HG03575 (cell line): Measurements from ENCODE around the gene OLFML2A.

ENCODE experiments used
- ATAC-seq: cut with Tn5 transposase; IDR thresholded peaks from one replicate; pipeline ENCODE4 v1.9.1; 2021; ENCODE audit not compliant: unreplicated experiment, insufficient number of reproducible peaks, low FRiP score; ENCODE audit errors: extremely low read depth

OLFML2A gene

GRCh38 chr9:124790801-124791505 lies 14.0 kb downstream of the OLFML2A start:
- no peak for ATAC-seq

GRCh38 chr9:124792257-124793014 lies 15.5 kb downstream of the OLFML2A start:
- no peak for ATAC-seq

DNA sequence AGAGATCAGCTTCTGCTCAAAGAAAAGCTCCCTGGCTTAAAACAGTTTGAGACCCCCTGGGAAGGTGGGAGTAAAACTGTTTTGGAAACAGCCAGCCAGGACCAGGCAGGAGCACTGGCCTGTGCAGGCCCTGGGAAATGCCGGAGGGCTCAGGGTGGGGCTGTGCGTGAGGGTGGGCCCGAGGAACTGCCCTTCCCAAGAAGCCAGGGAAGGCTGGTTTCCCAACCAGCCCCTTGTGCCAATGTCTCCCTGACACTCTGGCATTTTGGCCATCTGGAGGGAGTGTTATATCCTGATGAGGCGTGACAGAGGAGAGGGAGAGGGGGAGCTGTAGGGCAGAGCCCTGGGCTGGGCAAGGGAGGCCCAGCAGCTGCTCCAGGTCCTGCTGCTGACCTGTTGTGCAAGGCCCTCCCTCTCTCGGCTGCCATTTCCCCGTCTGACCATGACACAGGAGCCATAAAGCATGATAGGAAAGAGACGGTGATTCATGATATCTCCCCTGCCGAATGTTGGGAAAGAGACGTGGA lies 16.1 kb downstream of the OLFML2A start:
- no peak for ATAC-seq

DNA sequence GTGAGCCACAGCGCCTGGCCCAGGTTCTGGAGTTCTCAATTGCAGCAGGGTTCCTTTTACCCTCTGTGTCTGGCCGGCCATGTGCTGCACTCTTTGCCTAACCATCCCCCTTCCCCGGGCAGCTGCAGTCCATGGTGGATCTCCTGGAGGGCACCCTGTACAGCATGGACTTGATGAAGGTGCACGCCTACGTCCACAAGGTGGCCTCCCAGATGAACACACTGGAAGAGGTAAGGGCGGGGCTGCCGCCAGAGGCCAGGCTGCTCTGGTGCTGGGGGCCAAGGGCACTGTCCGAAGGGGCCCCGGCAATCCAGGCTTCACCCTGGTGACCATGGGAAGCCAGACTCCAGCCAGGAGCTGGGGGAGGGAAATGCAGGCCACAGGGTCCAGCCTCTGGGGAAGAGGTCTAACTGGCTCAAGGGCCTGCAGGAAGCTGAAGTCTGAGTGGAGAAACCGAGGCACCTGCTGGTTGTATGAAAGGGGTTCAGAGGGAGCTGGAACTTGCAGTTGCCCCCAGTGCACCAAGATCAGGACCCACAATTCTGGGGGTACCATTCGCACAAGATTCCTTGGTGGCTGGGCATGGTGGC lies 18.1 kb downstream of the OLFML2A start:
- ATAC-seq, result no peak

- no peak for ATAC-seq
These were observed 19.0 kb downstream of the OLFML2A start for GRCh38 chr9:124795881-124796431.

DNA sequence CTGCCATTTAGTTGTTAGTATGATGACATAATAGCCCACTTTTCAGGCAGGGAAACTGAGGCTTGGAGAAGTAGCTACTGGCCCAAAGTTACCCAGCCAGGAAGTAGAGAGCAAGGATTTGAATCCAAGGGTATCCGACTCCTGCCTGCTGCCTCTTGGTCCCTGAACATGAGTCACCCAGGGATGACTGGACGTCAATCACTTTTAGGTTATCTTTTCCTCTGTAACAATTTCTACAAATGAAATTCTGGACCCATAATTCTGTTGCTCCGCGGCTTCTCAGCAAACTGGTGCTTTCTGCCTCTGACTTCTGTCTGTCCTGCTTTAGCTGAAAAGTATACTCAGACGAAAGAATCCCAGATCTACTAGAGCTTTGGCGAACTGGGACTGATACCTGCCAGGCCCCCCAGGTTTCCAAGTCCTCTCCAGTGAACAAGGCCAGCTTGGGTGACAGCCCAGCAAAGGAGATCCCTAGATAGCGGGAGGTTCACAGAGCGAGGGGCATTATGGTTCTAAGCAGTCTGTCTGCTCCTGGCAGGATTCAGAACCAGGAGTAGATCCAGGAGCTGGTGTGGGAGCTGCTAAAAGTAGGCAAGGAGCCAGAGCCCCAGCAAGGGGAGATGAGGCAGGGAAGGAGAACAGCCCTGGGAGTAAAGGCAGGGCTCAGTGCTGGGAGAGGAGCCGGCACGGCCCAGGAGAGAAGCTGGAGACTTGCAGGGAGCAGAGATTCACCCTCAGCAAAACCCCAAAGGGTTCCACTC lies 20.6 kb downstream of the OLFML2A start:
- ATAC-seq, result no peak

- ATAC-seq, result no peak
These were observed 22.5 kb downstream of the OLFML2A start for GRCh38 chr9:124799274-124800006.

DNA sequence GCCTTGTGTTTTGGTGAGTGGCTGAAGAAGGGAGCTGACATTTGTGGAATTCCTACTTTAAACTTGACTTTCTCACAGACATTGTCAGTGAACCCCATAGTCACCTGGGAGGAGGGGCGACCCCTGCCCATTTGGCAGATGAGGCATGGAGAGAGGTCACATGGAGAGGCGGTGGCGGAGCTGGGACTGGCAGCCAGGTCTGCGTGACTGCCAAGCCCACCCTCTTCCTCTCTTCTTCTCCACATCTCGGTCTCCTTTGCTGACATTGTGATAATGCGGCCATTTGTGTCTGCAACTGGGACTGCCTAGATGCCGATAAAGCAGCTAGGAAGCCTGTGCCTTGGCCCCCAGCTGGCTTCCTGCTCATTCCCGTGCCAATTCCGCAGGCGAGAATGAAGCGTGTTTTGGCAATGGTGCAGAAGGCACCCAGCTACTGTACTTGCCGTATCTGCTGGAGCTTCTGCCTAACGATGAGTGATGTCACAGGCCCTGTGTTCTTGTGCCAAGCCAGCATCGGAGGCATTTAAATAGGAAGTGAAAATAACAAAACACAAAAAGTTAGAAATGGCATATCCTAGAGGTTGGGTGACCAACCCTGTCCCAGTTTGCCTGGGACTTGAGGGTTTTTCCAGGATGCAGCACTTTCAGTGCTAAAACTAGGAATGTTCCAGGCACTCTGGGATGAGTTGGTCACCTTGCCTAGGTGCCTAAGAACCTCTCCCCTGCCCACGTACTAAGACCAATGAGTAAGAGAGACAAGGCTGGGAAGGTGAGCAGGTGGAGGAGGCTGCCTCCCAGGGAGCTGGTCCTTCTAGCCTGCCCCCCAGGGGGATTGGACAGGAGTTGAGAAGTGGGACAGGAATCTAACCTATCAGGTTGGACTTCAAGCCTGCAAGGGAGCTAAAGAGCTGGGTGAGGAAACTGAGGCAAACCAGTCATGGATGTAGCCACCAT lies 23.6 kb downstream of the OLFML2A start:
- ATAC-seq, result no peak

- ATAC-seq, result no peak
These were observed 24.4 kb downstream of the OLFML2A start for GRCh38 chr9:124801356-124801755.

DNA sequence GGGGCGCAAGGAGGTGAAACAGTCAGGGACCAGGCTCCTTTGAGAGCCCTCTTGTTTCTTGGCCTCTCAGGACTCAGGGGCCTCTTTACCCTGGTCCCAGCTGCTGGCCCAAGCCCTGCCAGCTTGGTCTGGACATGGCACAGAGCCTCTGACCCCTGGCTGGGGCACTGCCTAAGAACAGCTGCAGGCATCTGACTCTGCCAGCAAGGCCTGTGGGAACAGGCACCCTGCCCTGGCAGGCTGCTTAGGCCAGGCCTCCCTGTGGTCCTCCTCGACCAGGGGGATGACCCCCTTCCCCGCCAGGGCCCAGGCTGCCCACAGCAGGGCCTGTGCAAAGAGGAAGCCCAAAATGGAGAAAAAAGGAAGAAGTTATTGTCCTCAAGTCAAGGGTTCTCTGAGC lies 25.5 kb downstream of the OLFML2A start:
- no peak for ATAC-seq

DNA sequence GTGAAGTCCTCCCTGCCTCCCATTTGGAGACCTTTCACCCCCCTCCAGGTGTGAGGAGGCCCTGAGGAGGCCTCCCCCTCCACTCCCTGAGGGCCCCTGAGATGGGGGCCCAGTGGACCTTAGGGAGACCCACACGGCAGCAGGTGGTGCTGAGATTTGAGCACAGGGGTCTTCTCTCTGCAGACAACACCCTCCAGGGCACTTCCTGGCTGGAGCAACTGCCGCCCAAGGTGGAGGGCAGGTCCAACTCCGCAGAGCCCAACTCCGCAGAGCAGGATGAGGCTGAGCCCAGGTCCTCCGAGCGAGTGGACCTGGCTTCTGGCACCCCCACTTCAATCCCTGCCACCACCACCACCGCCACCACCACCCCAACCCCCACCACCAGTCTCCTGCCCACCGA lies 27.0 kb downstream of the OLFML2A start:
- no peak for ATAC-seq

DNA sequence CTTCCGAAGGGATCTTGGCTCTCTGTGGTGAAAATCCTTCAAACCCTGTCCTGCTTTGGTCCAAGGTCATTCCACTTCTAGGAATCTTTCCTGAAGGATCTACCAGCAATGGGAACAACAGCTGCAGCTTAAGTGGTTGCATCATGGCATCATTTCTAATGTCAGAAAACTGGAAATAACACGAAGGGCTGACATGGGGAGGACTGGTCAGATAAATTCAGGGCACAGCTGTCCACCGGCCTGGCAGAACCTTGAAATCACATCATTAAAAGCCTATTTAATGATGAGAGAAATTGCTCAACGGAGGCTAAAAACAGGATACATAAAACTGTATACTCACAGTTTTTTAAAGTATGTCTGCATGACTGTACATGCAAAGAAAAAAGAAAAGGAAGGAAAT lies 28.3 kb downstream of the OLFML2A start:
- ATAC-seq, result no peak

- no peak for ATAC-seq
These were observed 31.5 kb downstream of the OLFML2A start for GRCh38 chr9:124808246-124808956.

GRCh38 chr9:124809211-124809610 lies 32.3 kb downstream of the OLFML2A start:
- no peak for ATAC-seq

DNA sequence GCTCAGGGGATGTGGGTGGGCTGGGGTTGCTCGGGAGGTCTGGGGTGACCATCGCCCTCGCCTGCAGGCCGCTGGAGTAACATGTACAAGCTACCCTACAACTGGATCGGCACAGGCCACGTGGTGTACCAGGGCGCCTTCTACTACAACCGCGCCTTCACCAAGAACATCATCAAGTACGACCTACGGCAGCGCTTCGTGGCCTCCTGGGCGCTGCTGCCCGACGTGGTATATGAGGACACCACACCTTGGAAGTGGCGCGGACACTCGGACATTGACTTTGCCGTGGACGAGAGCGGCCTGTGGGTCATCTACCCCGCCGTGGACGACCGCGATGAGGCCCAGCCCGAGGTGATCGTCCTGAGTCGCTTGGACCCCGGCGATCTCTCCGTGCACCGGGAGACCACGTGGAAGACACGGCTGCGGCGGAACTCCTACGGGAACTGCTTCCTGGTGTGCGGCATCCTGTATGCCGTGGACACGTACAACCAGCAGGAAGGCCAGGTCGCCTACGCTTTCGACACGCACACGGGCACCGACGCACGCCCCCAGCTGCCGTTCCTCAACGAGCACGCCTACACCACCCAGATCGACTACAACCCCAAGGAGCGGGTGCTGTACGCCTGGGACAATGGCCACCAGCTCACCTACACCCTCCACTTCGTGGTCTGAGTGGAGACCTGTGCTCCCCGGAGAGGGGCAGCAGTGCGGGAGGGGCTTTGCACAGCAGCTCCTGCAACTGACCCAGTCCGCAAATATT lies 33.0 kb downstream of the OLFML2A start:
- no peak for ATAC-seq

DNA sequence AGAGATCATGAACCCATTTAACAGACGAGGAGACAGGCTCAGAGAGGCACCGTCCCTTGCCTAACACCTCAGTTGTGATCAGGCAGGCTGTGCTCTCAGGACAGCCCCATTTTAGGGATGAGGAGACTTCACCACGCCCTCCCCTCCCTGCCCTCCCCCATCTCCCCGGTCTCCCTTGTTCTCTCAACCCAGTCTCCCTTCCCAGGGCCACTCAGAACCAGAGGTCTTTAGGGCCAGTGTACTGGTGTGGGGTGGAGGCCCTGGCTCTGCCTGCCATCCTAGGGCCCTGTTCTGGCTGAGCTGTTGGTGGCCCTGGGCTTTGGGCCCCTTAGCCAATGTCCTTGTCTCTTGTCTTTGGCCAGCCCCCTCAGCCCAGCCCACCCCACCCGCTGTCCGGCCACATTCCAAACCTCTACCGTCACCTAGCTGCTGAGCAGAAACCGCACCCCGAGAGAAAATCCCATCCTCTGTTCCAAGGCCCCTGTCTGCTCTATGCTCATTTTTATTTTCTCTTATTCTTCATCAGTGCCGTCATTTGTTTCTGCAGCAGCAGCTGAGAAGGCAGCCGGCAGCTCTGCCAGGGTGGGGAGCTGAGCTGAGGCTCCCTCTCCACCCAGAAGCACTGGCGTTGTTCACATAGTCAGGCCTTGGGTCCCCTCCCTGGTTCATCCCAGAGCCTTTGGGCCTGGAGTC lies 33.9 kb downstream of the OLFML2A start:
- no peak for ATAC-seq
